HepG2 (cell line): ENCODE measurements around the gene ZNF514. TPM values are rescaled to one million over a fixed set of nuclear protein-coding genes. Genes with fewer than 3 reads are reported as not detected.

Experiments used
- CCAR2 ChIP-seq: fragments of 200-400 bp; formaldehyde crosslinking; optimal IDR thresholded peaks from 2 replicates; pipeline ENCODE3; 2018; ENCODE audit warnings: low read depth, mild to moderate bottlenecking, low read length, moderate library complexity
- FOSL1 ChIP-seq: sonication (generic); formaldehyde crosslinking; IDR thresholded peaks from 2 replicates; pipeline ENCODE4 v1.9.0; 2021; ENCODE audit warnings: missing genetic modification reagents, borderline replicate concordance
- NBN ChIP-seq: fragments of 450-650 bp; conservative IDR thresholded peaks from 2 replicates; pipeline ENCODE4 v1.6.1; 2017
- PHF5A ChIP-seq: IDR thresholded peaks from one replicate; pipeline ENCODE4 v1.6.1; 2018; ENCODE audit warnings: low read depth, missing genetic modification reagents; ENCODE audit not compliant: unreplicated experiment
- SIX4 ChIP-seq: sonication (generic); formaldehyde crosslinking; IDR thresholded peaks from 2 replicates; pipeline ENCODE4 v1.4.0; 2020; ENCODE audit warnings: missing genetic modification reagents
- SSRP1 ChIP-seq: IDR thresholded peaks from 2 replicates; pipeline ENCODE4 v1.6.1; 2016; ENCODE audit warnings: control low read depth
- TBP ChIP-seq: sonication (generic); formaldehyde crosslinking; IDR thresholded peaks from 2 replicates; pipeline ENCODE4 v1.5.0; 2020; ENCODE audit warnings: missing genetic modification reagents
- TEAD2 ChIP-seq: sonication (generic); formaldehyde crosslinking; IDR thresholded peaks from 2 replicates; pipeline ENCODE4 v1.9.0; 2021; ENCODE audit warnings: missing genetic modification reagents
- TMF1 ChIP-seq: sonication (generic); formaldehyde crosslinking; IDR thresholded peaks from 2 replicates; pipeline ENCODE4 v1.8.1; 2022; ENCODE audit warnings: low read depth, missing genetic modification reagents
- XRCC5 ChIP-seq: fragments of 200-400 bp; formaldehyde crosslinking; optimal IDR thresholded peaks from 2 replicates; pipeline ENCODE3; 2017; ENCODE audit warnings: mild to moderate bottlenecking, low read length
- ZNF24 ChIP-seq: fragments of 450-650 bp; IDR thresholded peaks from 2 replicates; pipeline ENCODE4 v1.6.1; 2017; ENCODE audit warnings: antibody characterized with exemption, mild to moderate bottlenecking
- ZNF318 ChIP-seq: sonication (generic); formaldehyde crosslinking; IDR thresholded peaks from 2 replicates; pipeline ENCODE4 v1.4.0; 2020; ENCODE audit warnings: mild to moderate bottlenecking, missing genetic modification reagents
- ZNF337 ChIP-seq: sonication (generic); formaldehyde crosslinking; IDR thresholded peaks from 2 replicates; pipeline ENCODE4 v1.5.1; 2020; ENCODE audit warnings: missing genetic modification reagents, low read depth, mild to moderate bottlenecking, borderline replicate concordance
- ZNF501 ChIP-seq: sonication (generic); formaldehyde crosslinking; IDR thresholded peaks from 2 replicates; pipeline ENCODE4 v1.5.1; 2020; ENCODE audit warnings: mild to moderate bottlenecking, moderate library complexity, missing genetic modification reagents
- ZNF746 ChIP-seq: sonication (generic); formaldehyde crosslinking; IDR thresholded peaks from 2 replicates; pipeline ENCODE4 v1.8.0; 2022; ENCODE audit warnings: mild to moderate bottlenecking, missing genetic modification reagents
- ZNF749 ChIP-seq: sonication (generic); formaldehyde crosslinking; IDR thresholded peaks from 2 replicates; pipeline ENCODE4 v1.8.0; 2022; ENCODE audit warnings: mild to moderate bottlenecking, missing genetic modification reagents, moderate library complexity, borderline replicate concordance
- ZSCAN29 ChIP-seq: sonication (generic); formaldehyde crosslinking; conservative IDR thresholded peaks from 2 replicates; pipeline ENCODE4 v1.4.0; 2020; ENCODE audit warnings: mild to moderate bottlenecking, missing genetic modification reagents
- ZSCAN30 ChIP-seq: sonication (generic); formaldehyde crosslinking; IDR thresholded peaks from 2 replicates; pipeline ENCODE4 v1.5.0; 2020; ENCODE audit warnings: mild to moderate bottlenecking, missing genetic modification reagents
- ZSCAN5A ChIP-seq: sonication (generic); formaldehyde crosslinking; IDR thresholded peaks from 2 replicates; pipeline ENCODE4 v1.8.0; 2022; ENCODE audit warnings: mild to moderate bottlenecking, missing genetic modification reagents, borderline replicate concordance
- polyA plus RNA-seq, 8 experiments: library from polyadenylated mRNA; depleted of rRNA in 3 of 8; stranded (reverse) in 7 of 8; unstranded in 1 of 8; fragments of >200 nt; fragmentation: Illumina TruSeq in 4 of 8; extraction: Trizol in 4 of 8; gene quantifications; 2 replicates each; pipeline versions ENCODE4 v1.2.1 to v1.2.3, GENCODE V29; 2011 to 2016; ENCODE audit warnings: low read depth in 4 of 8, missing spikeins in 1 of 8, mixed read lengths in 1 of 8; ENCODE audit not compliant: insufficient read depth in 1 of 8
- total RNA-seq, 5 experiments: library from RNA; depleted of rRNA; stranded (reverse); fragments of >200 nt; fragmentation: Illumina TruSeq; extraction: Trizol; gene quantifications; 2 replicates each; pipeline ENCODE4 v1.2.3, GENCODE V29; 2016; ENCODE audit warnings: low read depth in 1 of 5
- TF ChIP-seq, protein P1 (sequence below): IDR thresholded peaks from 2 replicates; pipeline ENCODE4 v1.6.1; 2012; ENCODE audit warnings: inconsistent platforms
- TF ChIP-seq, protein P2 (sequence below): IDR thresholded peaks from 2 replicates; pipeline ENCODE4 v1.6.1; 2018; ENCODE audit warnings: missing genetic modification reagents

The ZNF514 gene
- total and polyA plus RNA-seq, 2 of the 13 experiments (the other 11 are each of a cell fraction or from before 2014, with no cell fraction given), result 15.2 to 18.7 TPM

GRCh38 chr2:95166065-95166763 lies 6.6 kb upstream of the ZNF514 start (continued):
- TF ChIP-seq ZNF24 (no peak), TMF1 (CRISPR knock-in tag) (no peak), PHF5A (CRISPR knock-in tag) (no peak), ZNF318 (CRISPR knock-in tag) (no peak), FOSL1 (CRISPR knock-in tag) (no peak), ZNF337 (CRISPR knock-in tag) (no peak), NBN (no peak), TEAD2 (CRISPR knock-in tag) (peak; percentile 62; the same call in 1 of the 2 replicates), SIX4 (CRISPR knock-in tag) (no peak), TBP (CRISPR knock-in tag) (no peak), XRCC5 (peak; percentile 19), ZNF749 (CRISPR knock-in tag) (no peak), ZSCAN5A (CRISPR knock-in tag) (no peak), ZNF501 (CRISPR knock-in tag) (no peak), ZSCAN29 (CRISPR knock-in tag) (no peak), ZNF746 (no peak), CCAR2 (no peak), SSRP1 (CRISPR knock-in tag) (no peak), ZSCAN30 (CRISPR knock-in tag) (0 out of 2 replicates have a peak, but pooled peaks have one; percentile 53)
- TF ChIP-seq, protein P1, sequence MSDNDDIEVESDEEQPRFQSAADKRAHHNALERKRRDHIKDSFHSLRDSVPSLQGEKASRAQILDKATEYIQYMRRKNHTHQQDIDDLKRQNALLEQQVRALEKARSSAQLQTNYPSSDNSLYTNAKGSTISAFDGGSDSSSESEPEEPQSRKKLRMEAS, result peak; percentile 1; the same call in 1 of the 2 replicates
- TF ChIP-seq, protein P2, sequence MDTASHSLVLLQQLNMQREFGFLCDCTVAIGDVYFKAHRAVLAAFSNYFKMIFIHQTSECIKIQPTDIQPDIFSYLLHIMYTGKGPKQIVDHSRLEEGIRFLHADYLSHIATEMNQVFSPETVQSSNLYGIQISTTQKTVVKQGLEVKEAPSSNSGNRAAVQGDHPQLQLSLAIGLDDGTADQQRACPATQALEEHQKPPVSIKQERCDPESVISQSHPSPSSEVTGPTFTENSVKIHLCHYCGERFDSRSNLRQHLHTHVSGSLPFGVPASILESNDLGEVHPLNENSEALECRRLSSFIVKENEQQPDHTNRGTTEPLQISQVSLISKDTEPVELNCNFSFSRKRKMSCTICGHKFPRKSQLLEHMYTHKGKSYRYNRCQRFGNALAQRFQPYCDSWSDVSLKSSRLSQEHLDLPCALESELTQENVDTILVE (CRISPR knock-in tag), result no peak
